BJ (cell line): ENCODE data around the gene SEC14L5. TPM values are rescaled to one million over a fixed set of nuclear protein-coding genes. Genes with fewer than 3 reads are reported as not detected.
"Not testable (repeated sequence)": the region's sequence is repeated elsewhere in the genome, so short reads cannot be mapped to it uniquely, and the experiment has no call there.

ENCODE experiments used
- CTCF ChIA-PET: fragments of 350-600 bp; formaldehyde crosslinking; extraction: SDS; loops from one replicate; lab custom pipeline; 2021; ENCODE audit warnings: antibody characterized with exemption, inconsistent platforms; lab: Yijun Ruan, JAX
- POLR2A ChIA-PET: fragments of 300-600 bp; sonication (Branson Sonifier 250); formaldehyde crosslinking; extraction: SDS; loops from one replicate; lab custom pipeline; 2021; ENCODE audit warnings: antibody characterized with exemption; lab: Charles Lee
- DNase-seq: peaks from one replicate; pipeline ENCODE4 v3.0.0-alpha.2; 2011; ENCODE audit warnings: low read depth
- H3K27me3 ChIP-seq: 2 replicates; pipeline ENCODE4 v1.6.0; 2011; ENCODE audit warnings: low read length; ENCODE audit not compliant: control insufficient read depth, insufficient read depth
- H3K36me3 ChIP-seq: 2 replicates; pipeline ENCODE4 v1.5.1; 2011; ENCODE audit warnings: low read length; ENCODE audit not compliant: control insufficient read depth, insufficient read depth
- H3K4me3 ChIP-seq: 2 replicates; pipeline ENCODE4 v1.5.1; 2011; ENCODE audit warnings: low read depth, mild to moderate bottlenecking, control low read depth, low read length
- polyA plus RNA-seq: library from polyadenylated mRNA; depleted of rRNA; stranded (reverse); fragments of >200 nt; gene quantifications from 2 replicates; pipeline ENCODE4 v1.2.3, GENCODE V29; 2011
- TF ChIP-seq, protein P1 (sequence below): IDR thresholded peaks from 2 replicates; pipeline ENCODE4 v1.5.1; 2011; ENCODE audit warnings: low read depth, mild to moderate bottlenecking, control low read depth, inconsistent platforms, low read length, moderate library complexity; ENCODE audit not compliant: insufficient read depth

The SEC14L5 gene
- polyA plus RNA-seq, 1 experiment = not detected

GRCh38 chr16:4946917-4947316 is 11.2 kb upstream of the SEC14L5 start:
- CTCF ChIA-PET = interaction anchor here (0.9 to 1.5 kb wide), 2 partner anchors 9 to 10 kb away, joined by 3 to 4 read pairs; partner anchors contain the start of gene PPL
- Histone ChIP-seq H3K27me3 (no peaks in the 10 kb centered on the region), H3K36me3 (no peaks in the 10 kb centered on the region), H3K4me3 (no peak overlapping the region)
- DNase-seq = no peak
- TF ChIP-seq, protein P1, sequence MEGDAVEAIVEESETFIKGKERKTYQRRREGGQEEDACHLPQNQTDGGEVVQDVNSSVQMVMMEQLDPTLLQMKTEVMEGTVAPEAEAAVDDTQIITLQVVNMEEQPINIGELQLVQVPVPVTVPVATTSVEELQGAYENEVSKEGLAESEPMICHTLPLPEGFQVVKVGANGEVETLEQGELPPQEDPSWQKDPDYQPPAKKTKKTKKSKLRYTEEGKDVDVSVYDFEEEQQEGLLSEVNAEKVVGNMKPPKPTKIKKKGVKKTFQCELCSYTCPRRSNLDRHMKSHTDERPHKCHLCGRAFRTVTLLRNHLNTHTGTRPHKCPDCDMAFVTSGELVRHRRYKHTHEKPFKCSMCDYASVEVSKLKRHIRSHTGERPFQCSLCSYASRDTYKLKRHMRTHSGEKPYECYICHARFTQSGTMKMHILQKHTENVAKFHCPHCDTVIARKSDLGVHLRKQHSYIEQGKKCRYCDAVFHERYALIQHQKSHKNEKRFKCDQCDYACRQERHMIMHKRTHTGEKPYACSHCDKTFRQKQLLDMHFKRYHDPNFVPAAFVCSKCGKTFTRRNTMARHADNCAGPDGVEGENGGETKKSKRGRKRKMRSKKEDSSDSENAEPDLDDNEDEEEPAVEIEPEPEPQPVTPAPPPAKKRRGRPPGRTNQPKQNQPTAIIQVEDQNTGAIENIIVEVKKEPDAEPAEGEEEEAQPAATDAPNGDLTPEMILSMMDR = no peak
- POLR2A ChIA-PET = no interaction called here

DNA sequence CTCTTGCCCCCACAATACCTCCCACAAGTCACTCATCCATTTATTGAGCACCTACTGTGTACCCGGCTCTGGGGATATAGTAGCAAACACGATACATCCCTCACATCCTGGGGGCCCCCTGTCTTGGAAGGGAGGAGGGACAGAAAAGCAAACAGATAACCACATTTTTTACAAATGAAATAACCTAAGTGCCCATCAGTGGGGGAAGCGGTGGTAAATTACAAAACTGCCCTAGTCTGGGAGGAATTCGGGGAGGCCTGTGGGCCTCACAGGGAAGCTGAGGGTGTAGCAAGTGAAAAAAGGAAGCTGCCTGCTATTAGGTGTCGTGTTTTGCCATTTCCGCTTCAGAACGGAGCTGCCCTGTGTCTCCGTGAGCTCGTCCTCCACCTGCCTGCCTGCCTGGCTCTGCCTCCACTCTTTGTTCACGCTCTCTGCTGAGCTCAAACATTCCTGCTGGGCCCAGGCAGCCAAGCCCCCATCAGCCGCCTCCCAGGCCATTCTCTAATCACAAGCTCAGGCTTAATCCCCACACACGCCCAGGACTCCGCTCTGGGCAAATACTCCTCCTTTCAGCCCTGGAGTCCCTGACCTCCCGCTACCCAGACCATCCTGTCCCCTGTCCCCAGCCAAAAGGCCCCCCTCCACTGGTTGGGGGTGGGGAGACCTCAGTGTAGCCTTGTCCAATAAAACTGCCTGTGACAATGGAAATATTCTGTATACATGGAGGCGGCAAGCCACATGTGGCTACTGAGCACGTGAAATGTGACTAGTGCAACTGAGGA is 10.2 kb upstream of the SEC14L5 start:
- Histone ChIP-seq H3K4me3 (no peak overlapping the region), H3K27me3 (no peaks in the 10 kb centered on the region), H3K36me3 (no peaks in the 10 kb centered on the region)
- TF ChIP-seq, protein P1 = no peak
- ChIA-PET POLR2A (interaction anchor here (0.6 kb wide), 1 partner anchor 10 kb away, joined by 15 read pairs; no protein-coding TSS in a partner anchor), CTCF (interaction anchor here (1.0 to 1.5 kb wide), 2 partner anchors 8 to 9 kb away, joined by 3 to 4 read pairs; no protein-coding TSS in a partner anchor)
- DNase-seq = no peak

- ChIA-PET POLR2A (no interaction called here), CTCF (no interaction called here)
- no peaks in the 10 kb centered on the region for H3K36me3 ChIP-seq
- no peak overlapping the region for H3K4me3 ChIP-seq
- no peaks in the 10 kb centered on the region for H3K27me3 ChIP-seq
- no peak for DNase-seq
- TF ChIP-seq, protein P1 = no peak
These were observed 9.0 kb upstream of the SEC14L5 start for GRCh38 chr16:4948903-4949766.

DNA sequence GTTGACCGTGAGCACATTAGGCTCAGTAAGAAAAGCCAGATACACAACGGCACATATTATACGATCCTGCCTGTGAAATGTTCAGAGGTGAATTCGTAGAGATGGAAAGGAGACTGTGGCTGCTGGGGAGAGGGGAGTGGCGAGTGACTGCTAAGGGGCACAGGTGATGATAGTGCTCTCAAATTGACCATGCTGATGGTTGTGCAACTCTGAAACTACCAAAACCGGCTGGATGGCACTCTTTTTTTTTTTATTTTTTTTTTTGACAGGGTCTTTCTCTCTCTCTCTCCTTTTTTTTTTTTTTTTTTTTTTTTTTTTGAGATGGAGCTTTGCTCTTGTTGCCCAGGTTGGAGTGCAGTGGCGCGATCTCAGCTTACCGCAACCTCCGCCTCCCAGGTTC is 8.1 kb upstream of the SEC14L5 start:
- no peak for DNase-seq
- no peak overlapping the region for H3K4me3 ChIP-seq
- CTCF ChIA-PET = no interaction called here
- POLR2A ChIA-PET = no interaction called here
- H3K27me3 ChIP-seq = no peaks in the 10 kb centered on the region
- H3K36me3 ChIP-seq = no peaks in the 10 kb centered on the region
- TF ChIP-seq, protein P1 = no peak

GRCh38 chr16:4951583-4951982 is 6.5 kb upstream of the SEC14L5 start:
- H3K4me3 ChIP-seq, DNase-seq, CTCF ChIA-PET, H3K36me3 ChIP-seq, H3K27me3 ChIP-seq, POLR2A ChIA-PET: not testable (repeated sequence)
